HG02798 (cell line): ENCODE results near the gene YLPM1.
A peak's percentile ranks its signal among the peaks of the same experiment; 100 is the strongest.
"Not testable (repeated sequence)": the region's sequence is repeated elsewhere in the genome, so short reads cannot be mapped to it uniquely, and the experiment has no call there.

Source experiments
- ATAC-seq: cut with Tn5 transposase; IDR thresholded peaks from one replicate; pipeline ENCODE4 v1.9.1; 2021; ENCODE audit warnings: mild to moderate bottlenecking; ENCODE audit not compliant: unreplicated experiment, poor library complexity

YLPM1 gene

GRCh38 chr14:74762917-74763802 is at the start of gene YLPM1:
Gene YLPM1, plus strand, starts transcription at chr14:74763316. Its CDS starts 174 bp downstream, at chr14:74763490.
- ATAC-seq: peak; percentile 95

- no peak for ATAC-seq
These were observed 49.8 kb upstream of the YLPM1 start for GRCh38 chr14:74713395-74713735.

- no peak for ATAC-seq
These were observed 42.6 kb upstream of the YLPM1 start for GRCh38 chr14:74720526-74720925.

- no peak for ATAC-seq
These were observed 40.0 kb upstream of the YLPM1 start for GRCh38 chr14:74723134-74723533.

GRCh38 chr14:74732387-74732786 is 30.7 kb upstream of the YLPM1 start:
- ATAC-seq: no peak

GRCh38 chr14:74733221-74733620 is 29.9 kb upstream of the YLPM1 start:
- no peak for ATAC-seq

- ATAC-seq: no peak
These were observed 28.0 kb upstream of the YLPM1 start for GRCh38 chr14:74735125-74735524.

GRCh38 chr14:74737753-74738325 is 25.3 kb upstream of the YLPM1 start:
- no peak for ATAC-seq

GRCh38 chr14:74739293-74740030 is 23.7 kb upstream of the YLPM1 start:
- no peak for ATAC-seq

GRCh38 chr14:74747237-74747636 is 15.9 kb upstream of the YLPM1 start:
- no peak for ATAC-seq

- no peak for ATAC-seq
These were observed 9.0 kb upstream of the YLPM1 start for GRCh38 chr14:74754157-74754556.

- ATAC-seq: no peak
These were observed 8.2 kb upstream of the YLPM1 start for GRCh38 chr14:74754899-74755298.

- no peak for ATAC-seq
These were observed 6.8 kb upstream of the YLPM1 start for GRCh38 chr14:74756326-74756725.

- not testable (repeated sequence) for ATAC-seq
These were observed 4.6 kb upstream of the YLPM1 start for GRCh38 chr14:74758505-74758904.

GRCh38 chr14:74763803-74764531 is 851 bp downstream of the YLPM1 start:
- no peak for ATAC-seq

- ATAC-seq: no peak
These were observed 2.6 kb downstream of the YLPM1 start for GRCh38 chr14:74765721-74766120.

GRCh38 chr14:74771399-74771798 is 8.3 kb downstream of the YLPM1 start:
- ATAC-seq: no peak

- ATAC-seq: no peak
These were observed 21.5 kb downstream of the YLPM1 start for GRCh38 chr14:74784634-74785033.

- ATAC-seq: no peak
These were observed 22.0 kb downstream of the YLPM1 start for GRCh38 chr14:74785056-74785613.

- ATAC-seq: no peak
These were observed 23.7 kb downstream of the YLPM1 start for GRCh38 chr14:74786796-74787315.
